ENCODE results near the gene NR4A2. TPM values are rescaled to one million over a fixed set of nuclear protein-coding genes. Genes with fewer than 3 reads are reported as not detected.

The NR4A2 gene
- total and polyA plus RNA-seq, 7 donors: 1.8 to 11.3 (median 2.6) TPM

- Histone ChIP-seq H3K27ac (peak overlapping the region in 1 of 4 donors; percentile 100), H3K27me3 (no peaks in the 10 kb centered on the region), H3K36me3 (no peaks in the 10 kb centered on the region), H3K9me3 (no peaks in the 10 kb centered on the region), H3K4me1 (peaks cover 0 to 12% (median 11%) of the 10 kb centered on the region in 4 donors), H3K4me3 (no peak overlapping the region)
- intact Hi-C loops (cut with DNase I): loop anchor here (1.0 to 5.0 kb wide), 2 partner anchors 92 to 243 kb away; partner anchors contain the start of gene GPD2
- TF ChIP-seq POLR2A (IDR thresholded peaks at IDR 0.05) (no peak), EP300 (IDR thresholded peaks at IDR 0.05) (no peak), CTCF (IDR thresholded peaks at IDR 0.05) (no peak), POLR2AphosphoS5 (IDR thresholded peaks at IDR 0.05) (no peak)
- no peak for DNase-seq
- 63 to 66% methylated on average over 2 of the region's 2 CpGs for WGBS, 2 donors
Observed at GRCh38 chr2:156343940-156344301, 11.4 kb upstream of the NR4A2 start.

GRCh38 chr2:156343096-156343939, 10.8 kb upstream of the NR4A2 start:
- no peaks in the 10 kb centered on the region for H3K27me3 ChIP-seq
- intact Hi-C loops (cut with DNase I): loop anchor here (1.0 to 5.0 kb wide), 2 partner anchors 93 to 244 kb away; partner anchors contain the start of gene GPD2
- TF ChIP-seq POLR2A (IDR thresholded peaks at IDR 0.05): no peak
- no peak for TF ChIP-seq CTCF (IDR thresholded peaks at IDR 0.05)
- no peak for TF ChIP-seq POLR2AphosphoS5 (IDR thresholded peaks at IDR 0.05)
- TF ChIP-seq EP300 (IDR thresholded peaks at IDR 0.05): no peak
- 37 to 45% methylated on average over 6 of the region's 6 CpGs for WGBS, 2 donors
- H3K4me3 ChIP-seq: peak overlapping the region; percentile 55 to 93 (median 86)
- peaks cover 0 to 12% (median 11%) of the 10 kb centered on the region in 4 donors for H3K4me1 ChIP-seq
- no peaks in the 10 kb centered on the region for H3K9me3 ChIP-seq
- no peaks in the 10 kb centered on the region for H3K36me3 ChIP-seq
- no peak for DNase-seq
- H3K27ac ChIP-seq: peak overlapping the region; percentile 97 to 100 (median 100)

GRCh38 chr2:156342254-156343095, 10.0 kb upstream of the NR4A2 start:
- Histone ChIP-seq H3K9me3 (no peaks in the 10 kb centered on the region), H3K4me3 (peak overlapping the region; percentile 78 to 99 (median 93)), H3K36me3 (no peaks in the 10 kb centered on the region), H3K27me3 (no peaks in the 10 kb centered on the region), H3K27ac (peak overlapping the region; percentile 97 to 100 (median 100)), H3K4me1 (peaks cover 0 to 12% (median 11%) of the 10 kb centered on the region in 4 donors)
- TF ChIP-seq CTCF (IDR thresholded peaks at IDR 0.05) (no peak), POLR2AphosphoS5 (IDR thresholded peaks at IDR 0.05) (peak; percentile 83 to 90 (median 88)), POLR2A (IDR thresholded peaks at IDR 0.05) (peak; percentile 51 to 75), EP300 (IDR thresholded peaks at IDR 0.05) (peak; percentile 68 to 89 (median 81))
- intact Hi-C loops (cut with DNase I): loop anchor here (1.0 to 5.0 kb wide), 4 partner anchors 8 to 245 kb away; partner anchors contain the start of gene GPD2
- peak; percentile 99 for DNase-seq
- 1% methylated on average over 86 of the region's 86 CpGs for WGBS, 2 donors

GRCh38 chr2:156341452-156342253, 9.1 kb upstream of the NR4A2 start:
- peak overlapping the region; percentile 78 to 99 (median 93) for H3K4me3 ChIP-seq
- TF ChIP-seq POLR2AphosphoS5 (IDR thresholded peaks at IDR 0.05) (peak; percentile 90 to 95 (median 94)), POLR2A (IDR thresholded peaks at IDR 0.05) (peak; percentile 77 to 80), CTCF (IDR thresholded peaks at IDR 0.05) (no peak), EP300 (IDR thresholded peaks at IDR 0.05) (peak in 1 of 4 donors; percentile 14)
- H3K4me1 ChIP-seq: peaks cover 0 to 12% (median 11%) of the 10 kb centered on the region in 4 donors
- peak overlapping the region; percentile 97 to 100 (median 100) for H3K27ac ChIP-seq
- H3K9me3 ChIP-seq: no peaks in the 10 kb centered on the region
- WGBS, 2 donors: 0 to 1% methylated on average over 62 of the region's 62 CpGs
- no peaks in the 10 kb centered on the region for H3K27me3 ChIP-seq
- intact Hi-C loops (cut with DNase I): loop anchor here (1.0 to 5.0 kb wide), 3 partner anchors 7 to 246 kb away; no protein-coding TSS in a partner anchor
- peak; percentile 97 for DNase-seq
- no peaks in the 10 kb centered on the region for H3K36me3 ChIP-seq
